ENCODE data around the gene EFCAB6.

EFCAB6 gene

GRCh38 chr22:43754176-43754575, 57.9 kb downstream of the EFCAB6 start:
- DNase-seq (ENCODE audit: low read depth) = no peak
- H3K4me3 ChIP-seq (ENCODE audit: low read depth, low read length) = no peak overlapping the region
- no peak for TF ChIP-seq CTCF (IDR thresholded peaks at IDR 0.05; ENCODE audit: low read depth, low read length, missing control alignments)
- in situ Hi-C loops (cut with HindIII; ENCODE audit: low sequenced_read_pairs) = no loop called here

GRCh38 chr22:43753688-43754087, 58.4 kb downstream of the EFCAB6 start:
- no peak for TF ChIP-seq CTCF (IDR thresholded peaks at IDR 0.05; ENCODE audit: low read depth, low read length, missing control alignments)
- in situ Hi-C loops (cut with HindIII; ENCODE audit: low sequenced_read_pairs) = no loop called here
- H3K4me3 ChIP-seq (ENCODE audit: low read depth, low read length) = no peak overlapping the region

GRCh38 chr22:43750751-43751150, 61.4 kb downstream of the EFCAB6 start:
- H3K4me3 ChIP-seq (ENCODE audit: low read depth, low read length) = no peak overlapping the region
- no peak for DNase-seq (ENCODE audit: low read depth)
- in situ Hi-C loops (cut with HindIII; ENCODE audit: low sequenced_read_pairs) = no loop called here
- no peak for TF ChIP-seq CTCF (IDR thresholded peaks at IDR 0.05; ENCODE audit: low read depth, low read length, missing control alignments)

More at GRCh38 chr22:43753688-43754087, 58.4 kb downstream of the EFCAB6 start:
- no peak for DNase-seq (ENCODE audit: low read depth)

GRCh38 chr22:43749473-43749872, 62.6 kb downstream of the EFCAB6 start:
- H3K4me3 ChIP-seq (ENCODE audit: low read depth, low read length) = no peak overlapping the region
- TF ChIP-seq CTCF (IDR thresholded peaks at IDR 0.05; ENCODE audit: low read depth, low read length, missing control alignments) = no peak
- DNase-seq (ENCODE audit: low read depth) = no peak
- in situ Hi-C loops (cut with HindIII; ENCODE audit: low sequenced_read_pairs) = no loop called here

GRCh38 chr22:43747877-43748276, 64.2 kb downstream of the EFCAB6 start:
- no peak for DNase-seq (ENCODE audit: low read depth)
- H3K4me3 ChIP-seq (ENCODE audit: low read depth, low read length) = no peak overlapping the region
- no peak for TF ChIP-seq CTCF (IDR thresholded peaks at IDR 0.05; ENCODE audit: low read depth, low read length, missing control alignments)
- in situ Hi-C loops (cut with HindIII; ENCODE audit: low sequenced_read_pairs) = no loop called here

GRCh38 chr22:43747058-43747457, 65.0 kb downstream of the EFCAB6 start:
- in situ Hi-C loops (cut with HindIII; ENCODE audit: low sequenced_read_pairs) = no loop called here
- H3K4me3 ChIP-seq (ENCODE audit: low read depth, low read length) = no peak overlapping the region
- DNase-seq (ENCODE audit: low read depth) = no peak
- TF ChIP-seq CTCF (IDR thresholded peaks at IDR 0.05; ENCODE audit: low read depth, low read length, missing control alignments) = no peak

Measured in astrocyte of the cerebellum (primary cell).